ENCODE measurements around the gene ACTN3.
A peak's percentile ranks its signal among the peaks of the same experiment; 100 is the strongest.

Gene ACTN3

DNA sequence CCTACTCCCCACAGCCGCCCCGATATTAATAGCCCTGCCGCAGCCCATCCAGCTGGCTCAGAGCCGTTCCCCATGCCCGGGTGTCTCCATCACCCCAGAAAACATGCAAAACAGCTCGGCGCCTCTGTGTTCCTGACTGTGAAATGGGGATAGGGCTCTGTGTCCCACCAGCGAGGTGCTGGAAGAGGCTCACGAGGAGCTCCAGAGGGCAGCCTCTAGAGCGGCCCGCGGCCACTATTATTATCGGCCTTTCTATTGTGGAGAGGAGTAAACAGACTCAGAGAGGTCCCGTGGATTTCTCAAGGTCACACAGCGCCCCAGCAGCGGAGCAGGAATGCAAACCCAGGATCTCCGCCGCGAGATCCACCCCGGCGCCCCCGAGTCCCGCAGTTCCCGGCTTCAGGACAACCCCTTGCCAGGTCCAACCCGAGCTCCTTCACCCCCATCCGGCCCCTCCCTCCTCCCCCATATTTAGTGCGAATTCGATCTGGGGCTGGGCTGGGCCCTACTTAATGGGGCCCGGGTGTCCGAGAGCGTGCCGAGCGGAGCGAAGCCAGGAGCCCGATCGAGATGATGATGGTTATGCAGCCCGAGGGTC lies at the start of gene ACTN3:
ACTN3 (plus strand) TSS at position 536 of the 598 bp plus-strand sequence; CDS start at position 571, 35 bp downstream.
- H3K36me3 Mint-ChIP-seq (ENCODE audit: low read depth): peaks cover 10% of the 10 kb centered on the region
- peak within 1 kb of the TSS; percentile 83 for H3K4me3 Mint-ChIP-seq
- no peaks in the 10 kb centered on the region for H3K9me3 Mint-ChIP-seq
- H3K27me3 Mint-ChIP-seq (ENCODE audit: low read depth): peaks cover 10% of the 10 kb centered on the region
- H3K4me1 Mint-ChIP-seq (ENCODE audit: low read depth): peaks cover 22% of the 10 kb centered on the region
- peak within 1 kb of the TSS; percentile 58 for H3K27ac Mint-ChIP-seq

GRCh38 chr11:66497206-66497605 lies 49.5 kb upstream of the ACTN3 start:
- Mint-ChIP-seq H3K4me1 (ENCODE audit: low read depth) (no peaks in the 10 kb centered on the region), H3K27ac (no peak overlapping the region), H3K27me3 (ENCODE audit: low read depth) (no peaks in the 10 kb centered on the region), H3K4me3 (no peak overlapping the region), H3K36me3 (ENCODE audit: low read depth) (peaks cover 27% of the 10 kb centered on the region), H3K9me3 (no peaks in the 10 kb centered on the region)

DNA sequence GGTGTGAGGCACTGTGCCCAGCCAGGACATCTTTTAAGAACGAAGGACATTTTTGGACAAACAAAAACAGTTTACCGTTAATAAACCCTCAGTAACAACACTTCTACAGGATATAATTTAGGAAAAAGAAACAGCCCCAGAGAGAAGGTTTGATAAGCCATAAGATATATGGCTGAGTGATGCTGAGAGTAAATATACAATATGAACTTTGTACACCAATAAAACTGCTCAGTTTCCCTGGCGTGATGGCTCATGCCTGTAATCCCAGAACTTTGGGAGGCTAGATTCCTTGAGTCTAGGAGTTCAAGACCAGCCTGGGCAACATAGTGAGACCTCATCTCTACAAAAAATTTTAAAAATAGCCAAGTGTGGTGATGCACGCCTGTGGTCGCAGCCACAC lies 48.2 kb upstream of the ACTN3 start:
- Mint-ChIP-seq H3K27ac (no peak overlapping the region), H3K27me3 (ENCODE audit: low read depth) (no peaks in the 10 kb centered on the region), H3K4me1 (ENCODE audit: low read depth) (no peaks in the 10 kb centered on the region), H3K9me3 (no peaks in the 10 kb centered on the region), H3K4me3 (no peak overlapping the region), H3K36me3 (ENCODE audit: low read depth) (peaks cover 22% of the 10 kb centered on the region)

- Mint-ChIP-seq H3K27ac (no peak overlapping the region), H3K27me3 (ENCODE audit: low read depth) (no peaks in the 10 kb centered on the region), H3K9me3 (no peaks in the 10 kb centered on the region), H3K4me3 (no peak overlapping the region), H3K36me3 (ENCODE audit: low read depth) (peaks cover 12% of the 10 kb centered on the region), H3K4me1 (ENCODE audit: low read depth) (peaks cover 4% of the 10 kb centered on the region)
These were observed 41.4 kb upstream of the ACTN3 start for GRCh38 chr11:66505276-66505816.

DNA sequence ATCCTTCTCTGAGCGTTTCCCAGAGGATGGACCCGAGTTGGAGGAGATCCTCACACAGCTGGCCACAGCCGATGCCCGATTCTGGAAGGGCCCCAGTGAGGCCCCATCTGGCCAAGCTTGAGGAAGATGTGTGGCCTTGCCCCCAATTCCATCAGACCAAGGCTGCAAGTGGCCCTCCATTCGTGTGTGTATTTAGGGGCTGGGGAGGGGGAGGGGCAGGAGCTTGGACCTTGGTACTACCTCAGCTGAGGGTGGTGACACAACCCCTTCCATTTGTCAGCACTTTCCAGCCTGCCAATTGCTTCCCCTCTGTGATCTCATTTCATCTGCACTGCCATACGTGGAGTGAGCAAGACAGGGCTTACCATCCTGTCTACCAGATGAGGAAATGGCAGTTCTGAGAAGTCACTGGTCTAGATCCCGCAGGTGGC lies 37.6 kb upstream of the ACTN3 start:
- no peak overlapping the region for H3K4me3 Mint-ChIP-seq
- H3K9me3 Mint-ChIP-seq: no peaks in the 10 kb centered on the region
- peaks cover 6% of the 10 kb centered on the region for H3K36me3 Mint-ChIP-seq (ENCODE audit: low read depth)
- no peaks in the 10 kb centered on the region for H3K27me3 Mint-ChIP-seq (ENCODE audit: low read depth)
- no peak overlapping the region for H3K27ac Mint-ChIP-seq
- H3K4me1 Mint-ChIP-seq (ENCODE audit: low read depth): peaks cover 12% of the 10 kb centered on the region

GRCh38 chr11:66510271-66510989 lies 36.3 kb upstream of the ACTN3 start, which contains the start of gene BBS1:
Gene BBS1 (plus strand): TSS chr11:66510635. CDS start chr11:66510660, 25 bp downstream.
- H3K27ac Mint-ChIP-seq: peak within 1 kb of the TSS; percentile 63
- peak within 1 kb of the TSS; percentile 91 for H3K4me3 Mint-ChIP-seq
- H3K9me3 Mint-ChIP-seq: no peaks in the 10 kb centered on the region
- H3K4me1 Mint-ChIP-seq (ENCODE audit: low read depth): peaks cover 12% of the 10 kb centered on the region
- peaks cover 4% of the 10 kb centered on the region for H3K36me3 Mint-ChIP-seq (ENCODE audit: low read depth)
- H3K27me3 Mint-ChIP-seq (ENCODE audit: low read depth): no peaks in the 10 kb centered on the region

DNA sequence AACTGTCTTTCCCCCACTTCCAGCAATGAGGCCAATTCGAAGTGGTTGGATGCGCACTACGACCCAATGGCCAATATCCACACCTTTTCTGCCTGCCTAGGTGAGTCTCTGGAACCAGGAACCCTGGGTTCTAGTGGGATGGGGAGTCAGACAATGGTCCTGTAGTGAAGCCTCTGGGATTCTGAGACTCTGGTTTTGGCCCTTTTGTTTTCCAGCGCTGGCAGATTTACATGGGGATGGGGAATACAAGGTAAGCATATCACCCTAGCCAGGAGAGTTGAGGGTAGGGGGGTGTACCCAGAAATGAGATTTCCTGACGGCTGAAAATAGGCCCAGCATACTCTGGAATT lies 35.7 kb upstream of the ACTN3 start:
- H3K9me3 Mint-ChIP-seq: no peaks in the 10 kb centered on the region

GRCh38 chr11:66523611-66524010 lies 23.1 kb upstream of the ACTN3 start:
- Mint-ChIP-seq H3K4me3 (no peak overlapping the region), H3K27ac (no peak overlapping the region), H3K4me1 (ENCODE audit: low read depth) (no peaks in the 10 kb centered on the region), H3K36me3 (ENCODE audit: low read depth) (peaks cover 13% of the 10 kb centered on the region), H3K27me3 (ENCODE audit: low read depth) (no peaks in the 10 kb centered on the region), H3K9me3 (no peaks in the 10 kb centered on the region)

More for the DNA sequence above, 35.7 kb upstream of the ACTN3 start:
- H3K36me3 Mint-ChIP-seq (ENCODE audit: low read depth): peaks cover 4% of the 10 kb centered on the region
- H3K27me3 Mint-ChIP-seq (ENCODE audit: low read depth): no peaks in the 10 kb centered on the region
- peak overlapping the region; percentile 91 for H3K4me3 Mint-ChIP-seq
- peaks cover 12% of the 10 kb centered on the region for H3K4me1 Mint-ChIP-seq (ENCODE audit: low read depth)
- H3K27ac Mint-ChIP-seq: peak overlapping the region; percentile 27

- Mint-ChIP-seq H3K27ac (no peak overlapping the region), H3K36me3 (ENCODE audit: low read depth) (peaks cover 12% of the 10 kb centered on the region), H3K4me1 (ENCODE audit: low read depth) (no peaks in the 10 kb centered on the region), H3K4me3 (no peak overlapping the region), H3K27me3 (ENCODE audit: low read depth) (no peaks in the 10 kb centered on the region), H3K9me3 (no peaks in the 10 kb centered on the region)
These were observed 22.2 kb upstream of the ACTN3 start for GRCh38 chr11:66524304-66525040.

GRCh38 chr11:66529069-66529468 lies 17.6 kb upstream of the ACTN3 start:
- H3K27ac Mint-ChIP-seq: peak overlapping the region; percentile 55
- H3K27me3 Mint-ChIP-seq (ENCODE audit: low read depth): no peaks in the 10 kb centered on the region
- no peak overlapping the region for H3K4me3 Mint-ChIP-seq
- H3K4me1 Mint-ChIP-seq (ENCODE audit: low read depth): peaks cover 6% of the 10 kb centered on the region
- no peaks in the 10 kb centered on the region for H3K9me3 Mint-ChIP-seq
- peaks cover 2% of the 10 kb centered on the region for H3K36me3 Mint-ChIP-seq (ENCODE audit: low read depth)

DNA sequence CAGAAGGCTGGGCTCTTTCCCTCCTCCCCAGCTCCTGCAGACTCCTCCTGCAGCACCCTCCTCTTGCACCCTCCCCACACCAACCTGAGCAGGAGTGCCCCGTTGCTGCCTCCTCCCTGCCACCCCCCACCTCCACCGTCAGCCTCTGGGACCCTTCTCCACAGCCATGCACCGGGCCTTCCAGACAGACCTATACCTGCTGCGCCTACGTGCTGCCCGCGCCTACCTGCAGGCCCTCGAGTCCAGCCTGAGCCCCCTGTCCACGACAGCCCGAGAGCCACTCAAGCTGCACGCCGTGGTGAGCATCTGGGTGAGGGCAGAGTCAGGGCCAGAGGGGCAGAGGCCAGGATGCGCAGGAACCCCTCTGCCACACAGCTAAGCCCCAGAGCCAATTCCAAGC lies 17.0 kb upstream of the ACTN3 start:
- Mint-ChIP-seq H3K9me3 (no peaks in the 10 kb centered on the region), H3K36me3 (ENCODE audit: low read depth) (peaks cover 2% of the 10 kb centered on the region), H3K27me3 (ENCODE audit: low read depth) (no peaks in the 10 kb centered on the region), H3K27ac (no peak overlapping the region), H3K4me1 (ENCODE audit: low read depth) (peaks cover 6% of the 10 kb centered on the region), H3K4me3 (no peak overlapping the region)

- peaks cover 7% of the 10 kb centered on the region for H3K36me3 Mint-ChIP-seq (ENCODE audit: low read depth)
- H3K4me3 Mint-ChIP-seq: no peak overlapping the region
- H3K4me1 Mint-ChIP-seq (ENCODE audit: low read depth): peaks cover 6% of the 10 kb centered on the region
- no peak overlapping the region for H3K27ac Mint-ChIP-seq
- no peaks in the 10 kb centered on the region for H3K27me3 Mint-ChIP-seq (ENCODE audit: low read depth)
- no peaks in the 10 kb centered on the region for H3K9me3 Mint-ChIP-seq
These were observed 15.6 kb upstream of the ACTN3 start for GRCh38 chr11:66530927-66531709.

GRCh38 chr11:66531841-66532240 lies 14.9 kb upstream of the ACTN3 start:
- H3K27me3 Mint-ChIP-seq (ENCODE audit: low read depth): no peaks in the 10 kb centered on the region
- H3K36me3 Mint-ChIP-seq (ENCODE audit: low read depth): peaks cover 8% of the 10 kb centered on the region
- H3K4me3 Mint-ChIP-seq: no peak overlapping the region
- peaks cover 6% of the 10 kb centered on the region for H3K4me1 Mint-ChIP-seq (ENCODE audit: low read depth)
- no peak overlapping the region for H3K27ac Mint-ChIP-seq
- no peaks in the 10 kb centered on the region for H3K9me3 Mint-ChIP-seq

DNA sequence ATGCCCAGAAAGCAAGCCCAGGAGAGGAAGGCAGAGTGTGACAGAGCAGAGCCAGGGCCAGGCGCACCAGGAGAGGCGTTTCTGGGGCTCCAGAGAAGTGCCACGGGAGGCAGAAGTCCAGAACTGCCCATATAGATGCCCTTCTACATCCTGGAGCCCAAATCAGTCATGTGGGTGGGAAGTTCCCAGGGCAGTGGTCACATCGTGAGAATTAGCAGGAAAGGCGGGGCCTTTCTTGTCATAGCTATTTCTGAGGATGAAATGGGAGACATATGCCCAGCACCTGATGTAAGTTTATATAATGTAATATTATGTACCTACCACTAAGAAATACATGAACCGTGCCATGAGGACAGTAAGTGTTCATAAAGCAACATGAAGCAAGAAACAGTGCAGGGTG lies 13.9 kb upstream of the ACTN3 start:
- Mint-ChIP-seq H3K4me3 (no peak overlapping the region), H3K9me3 (no peaks in the 10 kb centered on the region), H3K4me1 (ENCODE audit: low read depth) (peaks cover 6% of the 10 kb centered on the region), H3K27ac (no peak overlapping the region), H3K36me3 (ENCODE audit: low read depth) (peaks cover 8% of the 10 kb centered on the region), H3K27me3 (ENCODE audit: low read depth) (no peaks in the 10 kb centered on the region)

Measured in T-helper 1 cell treated with Interleukin-12 subunit alpha and Interleukin-12 subunit beta and Interleukin-4 antibody, amounts not matched to agents 30 μg/mL and 1 μg/mL, for 36 hours (primary cell).